ENCODE results near the gene KLC1. TPM values are rescaled to one million over a fixed set of nuclear protein-coding genes. Genes with fewer than 3 reads are reported as not detected.

Gene KLC1
- total RNA-seq, 2 donors from 2014 or later: 78.1 to 112 TPM

DNA sequence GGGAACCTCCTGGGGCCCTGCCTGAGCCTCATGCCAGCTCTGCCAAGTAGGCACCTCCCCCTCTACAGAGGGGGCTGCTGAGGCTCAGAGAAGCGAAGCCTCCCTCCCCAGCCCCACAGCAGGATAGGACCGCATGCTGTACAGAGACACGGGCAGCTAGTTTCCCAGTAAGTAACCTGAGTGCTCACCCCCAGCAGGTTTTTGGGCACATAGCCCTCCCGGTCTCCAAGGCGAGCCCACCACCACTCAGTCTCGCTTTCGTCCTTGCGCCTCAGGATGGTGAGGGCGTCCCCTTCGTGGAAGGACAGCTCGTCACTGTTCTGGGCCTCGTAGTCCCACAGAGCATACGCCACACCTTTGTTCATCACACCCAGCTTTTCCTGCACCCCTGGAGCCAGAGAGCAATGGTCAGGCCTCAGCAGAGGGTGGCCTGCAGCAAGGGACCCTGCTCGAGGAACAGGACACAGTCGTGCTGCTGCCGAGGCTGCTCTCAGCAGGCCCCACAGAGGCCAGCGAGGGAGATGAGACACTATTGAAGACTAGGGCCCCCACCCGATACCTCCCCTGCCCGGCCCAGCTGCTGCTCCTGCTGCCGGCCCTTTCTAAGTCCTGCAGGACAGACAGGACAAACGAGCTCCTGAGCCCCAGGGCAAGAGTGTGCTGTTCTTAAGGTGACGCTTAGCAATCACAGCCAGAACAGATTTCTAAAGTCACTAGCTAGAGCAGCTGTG, 107.0 kb downstream of the KLC1 start:
- Histone ChIP-seq H3K4me1 (no peaks in the 10 kb centered on the region), H3K27ac (no peak overlapping the region), H3K9ac (ENCODE audit: low read depth in 2 of 2, low read length in 2 of 2) (no peak overlapping the region), H3K36me3 (peaks cover 12% of the 10 kb centered on the region), H3K27me3 (no peaks in the 10 kb centered on the region), H3K4me3 (no peak overlapping the region), H3K9me3 (no peaks in the 10 kb centered on the region)
- intact Hi-C loops (cut with DNase I): no loop called here
- no peak for DNase-seq
- TF ChIP-seq, protein P1, sequence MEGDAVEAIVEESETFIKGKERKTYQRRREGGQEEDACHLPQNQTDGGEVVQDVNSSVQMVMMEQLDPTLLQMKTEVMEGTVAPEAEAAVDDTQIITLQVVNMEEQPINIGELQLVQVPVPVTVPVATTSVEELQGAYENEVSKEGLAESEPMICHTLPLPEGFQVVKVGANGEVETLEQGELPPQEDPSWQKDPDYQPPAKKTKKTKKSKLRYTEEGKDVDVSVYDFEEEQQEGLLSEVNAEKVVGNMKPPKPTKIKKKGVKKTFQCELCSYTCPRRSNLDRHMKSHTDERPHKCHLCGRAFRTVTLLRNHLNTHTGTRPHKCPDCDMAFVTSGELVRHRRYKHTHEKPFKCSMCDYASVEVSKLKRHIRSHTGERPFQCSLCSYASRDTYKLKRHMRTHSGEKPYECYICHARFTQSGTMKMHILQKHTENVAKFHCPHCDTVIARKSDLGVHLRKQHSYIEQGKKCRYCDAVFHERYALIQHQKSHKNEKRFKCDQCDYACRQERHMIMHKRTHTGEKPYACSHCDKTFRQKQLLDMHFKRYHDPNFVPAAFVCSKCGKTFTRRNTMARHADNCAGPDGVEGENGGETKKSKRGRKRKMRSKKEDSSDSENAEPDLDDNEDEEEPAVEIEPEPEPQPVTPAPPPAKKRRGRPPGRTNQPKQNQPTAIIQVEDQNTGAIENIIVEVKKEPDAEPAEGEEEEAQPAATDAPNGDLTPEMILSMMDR (IDR thresholded peaks at IDR 0.05): no peak

DNA sequence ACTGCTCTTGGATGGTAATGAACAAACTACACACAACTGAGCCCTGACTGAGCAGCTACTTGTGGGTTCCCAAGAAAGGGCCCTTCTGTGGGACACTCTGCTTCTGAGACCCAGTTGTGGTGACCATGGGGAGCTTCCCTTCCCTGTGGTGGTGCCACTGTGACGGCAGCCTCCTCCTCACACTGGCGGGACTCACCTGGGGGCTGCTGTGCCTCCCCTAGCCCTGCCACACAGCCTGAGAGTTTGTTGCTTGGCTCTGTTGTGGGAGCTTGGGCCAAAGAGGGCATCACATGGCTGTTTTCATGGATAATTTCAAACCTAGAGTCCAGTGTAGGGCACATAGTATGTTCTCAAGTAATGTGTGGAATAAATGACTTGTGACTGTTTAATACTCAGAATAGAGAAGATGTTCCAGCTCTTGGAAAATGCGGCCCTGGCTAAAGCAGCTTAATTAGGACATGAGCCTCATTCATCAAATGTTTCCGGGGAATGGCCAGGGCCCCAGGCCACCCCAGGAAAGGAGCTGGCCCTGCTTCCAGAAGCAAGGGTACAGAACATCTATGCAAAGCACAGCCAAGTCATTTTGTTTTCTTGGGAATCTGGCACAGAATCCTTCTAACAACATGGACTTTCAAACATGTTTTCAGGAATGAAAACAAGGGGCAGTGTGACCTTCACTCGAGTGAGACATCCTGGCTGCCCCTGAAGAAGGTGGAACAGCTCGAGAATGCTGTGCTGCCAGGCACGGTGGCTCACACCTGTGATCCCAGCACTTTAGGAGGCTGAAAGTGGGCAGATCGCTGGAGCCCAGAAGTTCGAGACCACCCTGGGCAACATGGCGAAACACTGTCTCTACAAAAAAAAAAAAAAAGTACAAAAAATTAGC, 107.8 kb downstream of the KLC1 start:
- peaks cover 11% of the 10 kb centered on the region for H3K36me3 ChIP-seq
- DNase-seq: no peak
- intact Hi-C loops (cut with DNase I): no loop called here
- TF ChIP-seq, protein P1 (IDR thresholded peaks at IDR 0.05): no peak
- H3K4me1 ChIP-seq: no peaks in the 10 kb centered on the region
- H3K9me3 ChIP-seq: no peaks in the 10 kb centered on the region
- H3K27ac ChIP-seq: no peak overlapping the region
- no peaks in the 10 kb centered on the region for H3K27me3 ChIP-seq
- no peak overlapping the region for H3K9ac ChIP-seq (ENCODE audit: low read depth in 2 of 2, low read length in 2 of 2)
- no peak overlapping the region for H3K4me3 ChIP-seq

DNA sequence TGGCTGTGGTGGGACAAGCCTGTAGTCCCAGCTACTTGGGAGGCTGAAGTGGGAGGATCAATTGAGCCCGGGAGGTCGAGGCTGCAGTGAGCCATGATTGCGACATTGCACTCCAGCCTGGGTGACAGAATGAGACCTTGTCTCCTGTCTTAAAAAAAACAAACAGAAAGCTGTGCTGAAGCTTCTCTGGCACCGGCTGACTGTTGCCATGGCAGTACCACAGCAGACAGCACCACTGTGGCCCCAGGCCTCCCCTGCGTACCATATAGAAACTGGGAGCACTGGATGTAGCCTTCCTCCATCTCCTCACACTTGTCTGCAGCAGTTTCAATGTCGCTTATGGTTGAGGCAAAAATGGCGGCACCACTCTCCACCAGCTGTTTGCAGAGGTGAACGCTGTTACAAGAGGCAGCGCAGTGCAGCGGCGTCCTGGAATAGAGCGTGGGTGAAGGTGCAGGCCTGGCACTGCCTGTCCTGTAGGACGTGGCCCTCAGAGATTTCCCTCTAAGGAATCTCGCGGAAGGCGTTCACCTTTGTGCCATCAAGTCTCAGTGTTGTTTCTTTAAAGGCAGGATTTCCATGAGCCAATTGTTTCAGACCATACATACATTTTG, 108.5 kb downstream of the KLC1 start:
- Histone ChIP-seq H3K27ac (no peak overlapping the region), H3K9ac (ENCODE audit: low read depth in 2 of 2, low read length in 2 of 2) (peak overlapping the region in 1 of 2 donors; percentile 12), H3K4me3 (no peak overlapping the region), H3K36me3 (peaks cover 4% of the 10 kb centered on the region), H3K27me3 (no peaks in the 10 kb centered on the region), H3K4me1 (no peaks in the 10 kb centered on the region), H3K9me3 (no peaks in the 10 kb centered on the region)
- no peak for DNase-seq
- TF ChIP-seq, protein P1 (IDR thresholded peaks at IDR 0.05): no peak
- intact Hi-C loops (cut with DNase I): no loop called here

DNA sequence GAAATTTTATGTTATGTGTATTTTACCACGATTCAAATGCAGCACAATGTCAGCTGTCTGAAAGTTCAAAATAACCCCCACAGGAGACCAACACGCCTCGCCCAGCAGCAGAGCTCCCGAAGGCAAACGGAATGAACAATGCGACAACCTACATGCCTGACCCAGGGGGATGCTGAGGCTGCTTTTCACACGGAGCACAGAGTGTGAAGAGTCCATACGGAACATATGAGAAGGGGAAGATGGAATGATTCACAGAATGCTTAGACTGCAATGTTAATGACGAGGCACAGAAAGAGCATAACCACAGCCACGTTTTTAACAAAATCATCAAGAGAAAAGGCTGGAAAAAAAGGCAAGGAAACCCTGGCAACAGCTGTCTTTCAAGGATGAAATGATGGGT, 109.2 kb downstream of the KLC1 start:
- Histone ChIP-seq H3K27ac (no peak overlapping the region), H3K4me3 (no peak overlapping the region), H3K27me3 (no peaks in the 10 kb centered on the region), H3K36me3 (peaks cover 4% of the 10 kb centered on the region), H3K9me3 (no peaks in the 10 kb centered on the region), H3K4me1 (no peaks in the 10 kb centered on the region), H3K9ac (ENCODE audit: low read depth in 2 of 2, low read length in 2 of 2) (no peak overlapping the region)
- DNase-seq: no peak
- TF ChIP-seq, protein P1 (IDR thresholded peaks at IDR 0.05): no peak
- intact Hi-C loops (cut with DNase I): no loop called here

DNA sequence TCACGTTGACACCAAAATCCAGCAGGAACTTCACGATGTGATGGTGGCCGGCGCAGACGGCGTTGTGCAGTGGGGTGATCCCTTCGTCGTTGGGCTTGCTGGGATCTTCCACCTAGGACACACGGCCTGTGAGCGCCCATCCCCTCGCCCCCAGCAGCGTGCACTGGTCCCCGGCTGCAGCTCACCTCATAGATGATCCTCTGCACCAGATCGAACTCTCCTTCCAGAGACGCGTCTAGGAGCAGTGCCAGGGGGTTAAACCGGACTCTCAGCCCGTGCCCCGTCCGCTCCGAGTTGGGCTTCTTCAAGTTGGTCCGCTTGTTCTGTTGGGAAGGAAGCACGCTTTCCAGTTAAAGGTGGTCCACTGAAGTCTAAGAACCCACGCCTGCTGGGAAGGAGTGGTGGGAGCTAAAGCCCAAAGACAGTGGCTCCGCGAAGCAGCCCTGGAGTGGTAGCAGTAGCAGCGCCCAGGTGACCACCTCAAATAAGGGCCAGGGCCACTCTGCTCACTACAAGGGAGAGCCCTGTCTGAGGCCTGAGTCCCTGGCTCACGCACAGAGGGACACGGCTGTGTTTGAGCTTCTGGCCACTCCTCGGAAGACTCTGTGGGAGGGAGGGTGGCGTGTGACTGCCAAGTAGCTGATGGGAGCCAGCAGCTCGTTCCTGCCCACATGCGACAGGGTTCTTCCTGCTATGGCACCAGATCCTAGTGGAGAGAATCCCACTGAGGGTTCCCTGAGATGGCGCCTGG, 109.9 kb downstream of the KLC1 start:
- H3K4me3 ChIP-seq: no peak overlapping the region
- no peak overlapping the region for H3K27ac ChIP-seq
- TF ChIP-seq, protein P1 (IDR thresholded peaks at IDR 0.05): no peak
- peaks cover 4% of the 10 kb centered on the region for H3K36me3 ChIP-seq
- no peak overlapping the region for H3K9ac ChIP-seq (ENCODE audit: low read depth in 2 of 2, low read length in 2 of 2)
- no peaks in the 10 kb centered on the region for H3K27me3 ChIP-seq
- DNase-seq: no peak
- H3K4me1 ChIP-seq: no peaks in the 10 kb centered on the region
- no peaks in the 10 kb centered on the region for H3K9me3 ChIP-seq
- intact Hi-C loops (cut with DNase I): no loop called here

Measured in colonic mucosa (tissue), 4 donors.